WERI-Rb-1 (cell line): ENCODE data around the gene RASGRP1.

Source experiments
- DNase-seq: peaks from one replicate; pipeline ENCODE4 v3.0.0-alpha.2; 2020
- H3K27ac ChIP-seq: fragments of 250-450 bp; sonication (Bioruptor Pico); 2 replicates; pipeline ENCODE4 v1.5.1; 2020; ENCODE audit warnings: mild to moderate bottlenecking, moderate library complexity
- H3K27me3 ChIP-seq: fragments of 250-450 bp; sonication (Bioruptor Pico); 2 replicates; pipeline ENCODE4 v1.5.1; 2021; ENCODE audit warnings: mild to moderate bottlenecking, low read depth, moderate library complexity; ENCODE audit not compliant: insufficient read depth, severe bottlenecking
- H3K36me3 ChIP-seq: fragments of 250-450 bp; sonication (Bioruptor Pico); 2 replicates; pipeline ENCODE4 v1.5.1; 2020; ENCODE audit warnings: mild to moderate bottlenecking, moderate library complexity
- H3K4me3 ChIP-seq: 2 replicates; pipeline ENCODE4 v1.5.1; 2011; ENCODE audit warnings: low read depth, mild to moderate bottlenecking, control low read depth, low read length
- H3K9me3 ChIP-seq: fragments of 250-450 bp; sonication (Bioruptor Pico); 2 replicates; pipeline ENCODE4 v1.5.1; 2021; ENCODE audit warnings: mild to moderate bottlenecking, moderate library complexity; ENCODE audit not compliant: severe bottlenecking
- TF ChIP-seq, protein P1 (sequence below): IDR thresholded peaks from 2 replicates; pipeline ENCODE4 v1.5.1; 2011; ENCODE audit warnings: low read depth, mild to moderate bottlenecking, control low read depth, inconsistent platforms, low read length

RASGRP1 gene

DNA sequence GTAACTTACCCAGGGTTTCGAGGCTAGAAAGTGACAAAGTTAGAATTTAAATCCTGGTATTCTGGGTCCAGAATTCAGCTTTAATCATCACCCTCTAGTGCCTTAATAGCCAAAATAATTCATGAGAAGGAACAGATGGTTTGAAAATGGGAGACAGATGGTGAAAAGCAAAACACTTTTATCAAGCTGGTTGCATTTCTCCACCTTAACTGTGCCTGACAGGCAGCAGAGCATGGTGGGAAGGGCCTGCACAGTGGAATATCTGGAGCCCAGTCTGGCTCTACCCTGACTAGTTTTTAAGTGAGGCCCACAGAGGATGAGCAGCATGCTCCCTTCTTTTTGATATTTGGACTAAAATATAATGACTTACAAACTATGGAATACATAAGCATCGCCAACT is 35.6 kb upstream of the RASGRP1 start:
- no peak overlapping the region for H3K27ac ChIP-seq
- H3K9me3 ChIP-seq: no peaks in the 10 kb centered on the region
- H3K36me3 ChIP-seq: no peaks in the 10 kb centered on the region
- TF ChIP-seq, protein P1, sequence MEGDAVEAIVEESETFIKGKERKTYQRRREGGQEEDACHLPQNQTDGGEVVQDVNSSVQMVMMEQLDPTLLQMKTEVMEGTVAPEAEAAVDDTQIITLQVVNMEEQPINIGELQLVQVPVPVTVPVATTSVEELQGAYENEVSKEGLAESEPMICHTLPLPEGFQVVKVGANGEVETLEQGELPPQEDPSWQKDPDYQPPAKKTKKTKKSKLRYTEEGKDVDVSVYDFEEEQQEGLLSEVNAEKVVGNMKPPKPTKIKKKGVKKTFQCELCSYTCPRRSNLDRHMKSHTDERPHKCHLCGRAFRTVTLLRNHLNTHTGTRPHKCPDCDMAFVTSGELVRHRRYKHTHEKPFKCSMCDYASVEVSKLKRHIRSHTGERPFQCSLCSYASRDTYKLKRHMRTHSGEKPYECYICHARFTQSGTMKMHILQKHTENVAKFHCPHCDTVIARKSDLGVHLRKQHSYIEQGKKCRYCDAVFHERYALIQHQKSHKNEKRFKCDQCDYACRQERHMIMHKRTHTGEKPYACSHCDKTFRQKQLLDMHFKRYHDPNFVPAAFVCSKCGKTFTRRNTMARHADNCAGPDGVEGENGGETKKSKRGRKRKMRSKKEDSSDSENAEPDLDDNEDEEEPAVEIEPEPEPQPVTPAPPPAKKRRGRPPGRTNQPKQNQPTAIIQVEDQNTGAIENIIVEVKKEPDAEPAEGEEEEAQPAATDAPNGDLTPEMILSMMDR: no peak
- H3K4me3 ChIP-seq: no peak overlapping the region
- H3K27me3 ChIP-seq: peaks cover 24% of the 10 kb centered on the region
- peak; percentile 7 for DNase-seq

DNA sequence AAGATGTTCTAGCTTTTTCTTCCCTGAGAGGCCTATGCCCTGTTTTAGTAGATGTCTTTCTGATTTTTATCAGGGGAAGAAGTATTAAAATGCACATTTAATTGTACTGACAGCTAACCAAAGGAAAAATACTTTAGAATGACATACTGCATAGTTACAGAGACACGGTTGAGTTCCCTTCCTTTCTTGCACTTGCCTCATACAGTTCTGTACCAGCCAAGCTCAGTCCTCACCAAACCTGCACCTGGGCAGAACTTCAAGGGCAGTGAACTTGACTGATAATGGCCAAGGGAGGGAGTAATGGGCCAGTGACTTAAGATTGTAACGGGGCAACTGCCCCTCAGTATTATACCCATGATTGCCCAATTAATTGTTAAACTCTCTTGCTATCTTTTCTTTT is 34.1 kb upstream of the RASGRP1 start:
- TF ChIP-seq, protein P1: no peak

DNA sequence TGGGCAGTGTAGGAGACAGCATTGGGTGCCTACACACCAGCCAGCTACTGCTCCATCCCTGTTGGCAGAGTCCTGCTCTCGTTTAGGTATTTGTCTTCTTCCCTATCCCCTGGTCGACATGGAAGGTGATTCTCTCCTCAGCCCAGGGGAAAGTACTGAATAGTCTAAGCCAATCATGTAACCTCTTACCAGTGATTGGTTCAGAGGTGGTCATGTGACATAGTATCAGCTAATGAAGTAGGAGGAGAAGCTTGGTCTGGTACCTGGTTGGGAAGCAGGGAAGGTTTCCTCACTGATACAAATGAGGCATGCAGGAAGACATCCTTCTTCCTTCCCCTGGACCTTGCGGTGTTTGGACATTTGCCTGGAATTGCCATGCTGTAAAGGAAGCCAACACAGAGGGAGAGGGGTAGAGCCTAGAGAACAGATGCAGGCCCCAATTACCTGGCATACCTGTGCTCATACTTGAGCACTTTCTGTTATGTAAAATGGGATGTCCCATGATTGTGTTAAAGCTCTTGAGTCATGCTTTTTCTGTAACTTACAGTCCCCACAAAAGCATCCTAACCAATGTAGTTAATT is 32.7 kb upstream of the RASGRP1 start:
- Histone ChIP-seq H3K27ac (no peak overlapping the region), H3K4me3 (no peak overlapping the region), H3K27me3 (peaks cover 29% of the 10 kb centered on the region), H3K9me3 (no peaks in the 10 kb centered on the region), H3K36me3 (no peaks in the 10 kb centered on the region)
- TF ChIP-seq, protein P1: no peak
- no peak for DNase-seq

More for the DNA sequence above, 34.1 kb upstream of the RASGRP1 start:
- Histone ChIP-seq H3K27ac (no peak overlapping the region), H3K4me3 (no peak overlapping the region), H3K9me3 (no peaks in the 10 kb centered on the region), H3K27me3 (peaks cover 27% of the 10 kb centered on the region), H3K36me3 (no peaks in the 10 kb centered on the region)
- no peak for DNase-seq

DNA sequence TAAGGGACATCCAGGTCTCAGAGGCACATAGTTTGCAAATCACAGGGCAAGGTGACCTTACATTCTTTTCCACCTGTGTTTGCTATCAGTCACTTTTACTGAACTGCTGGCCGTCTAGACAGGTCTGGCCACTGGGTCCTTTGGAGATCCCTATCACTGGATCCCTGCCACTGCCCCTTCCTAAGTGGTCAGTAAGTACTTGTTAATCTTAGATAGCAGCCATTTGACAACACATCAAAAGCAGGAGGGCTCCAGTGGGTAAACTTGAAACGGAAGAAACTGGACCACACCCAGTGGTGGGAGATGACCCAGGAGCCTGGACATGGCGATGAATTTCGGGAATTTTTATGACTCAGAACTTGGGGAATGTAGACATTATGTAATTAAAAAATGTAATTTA is 28.9 kb upstream of the RASGRP1 start:
- no peaks in the 10 kb centered on the region for H3K36me3 ChIP-seq
- H3K27me3 ChIP-seq: peaks cover 47% of the 10 kb centered on the region
- H3K9me3 ChIP-seq: no peaks in the 10 kb centered on the region
- no peak overlapping the region for H3K27ac ChIP-seq
- no peak overlapping the region for H3K4me3 ChIP-seq
- TF ChIP-seq, protein P1: no peak
- no peak for DNase-seq

DNA sequence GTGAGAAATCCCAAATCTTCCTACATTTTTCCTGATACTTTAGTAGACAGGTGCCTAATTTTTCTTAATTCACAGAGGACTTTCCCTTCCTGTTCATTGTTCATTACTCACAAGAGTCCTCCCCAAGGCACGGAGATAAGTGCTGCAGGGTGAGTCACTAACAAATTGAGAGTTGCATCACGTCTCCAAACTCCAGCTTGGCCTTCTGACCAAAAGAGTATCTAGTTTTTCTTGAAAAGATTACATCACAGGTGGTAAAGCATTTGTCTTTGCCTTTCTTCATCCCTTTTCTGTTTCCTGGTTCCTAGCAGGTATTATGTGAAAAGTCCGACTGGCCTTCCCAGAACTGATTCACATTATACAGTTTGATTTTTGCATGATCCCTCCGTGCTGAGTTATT is 24.9 kb upstream of the RASGRP1 start:
- no peak overlapping the region for H3K4me3 ChIP-seq
- H3K36me3 ChIP-seq: no peaks in the 10 kb centered on the region
- no peaks in the 10 kb centered on the region for H3K9me3 ChIP-seq
- TF ChIP-seq, protein P1: no peak
- H3K27me3 ChIP-seq: peaks cover 49% of the 10 kb centered on the region
- DNase-seq: no peak
- no peak overlapping the region for H3K27ac ChIP-seq

DNA sequence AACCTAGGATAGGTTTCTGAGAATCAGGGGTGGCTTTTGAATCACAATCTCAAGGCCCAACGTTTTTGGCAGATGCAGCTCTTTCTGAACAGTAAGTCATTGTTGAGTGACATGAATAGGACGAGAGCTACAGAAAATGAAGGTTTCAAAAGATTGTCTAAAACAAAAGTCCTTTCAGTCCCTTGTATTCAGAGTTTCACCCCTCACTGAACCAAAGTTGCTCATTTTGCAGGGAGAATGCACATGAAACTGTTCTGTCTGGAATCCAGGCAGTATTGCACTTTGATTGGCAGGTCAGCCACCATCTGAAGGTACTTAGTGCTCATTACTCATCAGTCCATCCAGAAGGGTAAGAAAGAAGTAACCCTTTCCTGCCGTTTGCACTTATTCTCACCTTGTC is 24.1 kb upstream of the RASGRP1 start:
- TF ChIP-seq, protein P1: no peak
- peaks cover 41% of the 10 kb centered on the region for H3K27me3 ChIP-seq
- no peak overlapping the region for H3K4me3 ChIP-seq
- H3K36me3 ChIP-seq: no peaks in the 10 kb centered on the region
- no peak overlapping the region for H3K27ac ChIP-seq
- no peaks in the 10 kb centered on the region for H3K9me3 ChIP-seq
- no peak for DNase-seq
